K562 (cell line): ENCODE data around the gene TET2. TPM values are rescaled to one million over a fixed set of nuclear protein-coding genes. Genes with fewer than 3 reads are reported as not detected.

Experiments used
- CHD4 ChIP-seq: fragments of 200-600 bp; sonication (generic); IDR thresholded peaks from 3 replicates; pipeline ENCODE4 v1.6.1; 2012; ENCODE audit warnings: low read depth, mild to moderate bottlenecking, mixed read lengths, low read length, inconsistent platforms; ENCODE audit not compliant: insufficient read depth, insufficient replicate concordance, poor library complexity, severe bottlenecking
- HEY1 ChIP-seq: fragments of 250-450 bp; sonication (Bioruptor Pico); IDR thresholded peaks from 2 replicates; pipeline ENCODE4 v1.5.0; 2020; ENCODE audit warnings: mild to moderate bottlenecking, moderate library complexity, borderline replicate concordance
- SMAD4 ChIP-seq: fragments of 250-450 bp; sonication (Bioruptor Pico); conservative IDR thresholded peaks from 2 replicates; pipeline ENCODE4 v1.8.0; 2021; ENCODE audit warnings: inconsistent platforms, mild to moderate bottlenecking, moderate library complexity
- TAF1 ChIP-seq: IDR thresholded peaks from 2 replicates; pipeline ENCODE4 v1.6.1; 2011; ENCODE audit warnings: mild to moderate bottlenecking, low read length, moderate library complexity; ENCODE audit not compliant: insufficient read depth, control insufficient read depth, severe bottlenecking; ENCODE audit errors: extremely low read depth
- TRIM28 ChIP-seq: fragments of 450-650 bp; IDR thresholded peaks from 2 replicates; pipeline ENCODE4 v1.6.1; 2017
- ZNF561 ChIP-seq: fragments of 450-650 bp; formaldehyde crosslinking; conservative IDR thresholded peaks from 2 replicates; pipeline ENCODE4 v1.4.0; 2020; ENCODE audit warnings: mild to moderate bottlenecking, moderate library complexity
- polyA plus RNA-seq, 8 experiments: library from polyadenylated mRNA; depleted of rRNA in 4 of 8; stranded (reverse) in 5 of 8; unstranded in 3 of 8; fragments of >200 nt; fragmentation: Nextera tagmentation in 2 of 8; fragmentation: Illumina TruSeq in 1 of 8; extraction: Ambion mirVana in 2 of 8; extraction: Trizol in 1 of 8; gene quantifications; 2 replicates each; pipeline versions ENCODE4 v1.2.1 to v1.2.3, GENCODE V29; 2011 to 2014; ENCODE audit warnings: inconsistent platforms in 1 of 8, missing spikeins in 1 of 8
- total RNA-seq, 7 experiments: library from RNA; depleted of rRNA in 6 of 7; stranded (reverse); fragments of >200 nt in 6 of 7; fragmentation: Illumina TruSeq in 2 of 7; extraction: Trizol in 2 of 7; gene quantifications; 2 replicates each; pipeline versions ENCODE4 v1.2.1 to v1.2.3, GENCODE V29; 2011 to 2021; ENCODE audit warnings: low replicate concordance in 1 of 7
- TF ChIP-seq, protein P1 (sequence below): sonication (generic); formaldehyde crosslinking; IDR thresholded peaks from 2 replicates; pipeline ENCODE4 v1.8.0; 2023; ENCODE audit warnings: mild to moderate bottlenecking, missing genetic modification reagents
- TF ChIP-seq, protein P2 (sequence below): fragments of 450-650 bp; formaldehyde crosslinking; IDR thresholded peaks from 2 replicates; pipeline ENCODE4 v1.4.0; 2020; ENCODE audit warnings: mild to moderate bottlenecking, mixed read lengths
- TF ChIP-seq, protein P3 (sequence below): sonication (generic); formaldehyde crosslinking; IDR thresholded peaks from 2 replicates; pipeline ENCODE4 v1.8.0; 2022; ENCODE audit warnings: mild to moderate bottlenecking, low read depth, missing genetic modification reagents
- TF ChIP-seq, protein P4 (sequence below), 2 experiments: fragments of 450-650 bp in 1 of 2; sonication (generic) in 1 of 2; formaldehyde crosslinking in 1 of 2; IDR thresholded peaks; 2 replicates each; pipeline versions ENCODE4 v1.7.1 to v1.9.0; 2016 to 2022; ENCODE audit warnings: inconsistent platforms in 1 of 2, mild to moderate bottlenecking in 1 of 2, missing genetic modification reagents in 1 of 2

TET2 gene
- total and polyA plus RNA-seq, 9 of the 15 experiments (the other 6 are each of a cell fraction or from before 2014, with no cell fraction given) = 0.80 to 11.1 (median 4.9) TPM

DNA sequence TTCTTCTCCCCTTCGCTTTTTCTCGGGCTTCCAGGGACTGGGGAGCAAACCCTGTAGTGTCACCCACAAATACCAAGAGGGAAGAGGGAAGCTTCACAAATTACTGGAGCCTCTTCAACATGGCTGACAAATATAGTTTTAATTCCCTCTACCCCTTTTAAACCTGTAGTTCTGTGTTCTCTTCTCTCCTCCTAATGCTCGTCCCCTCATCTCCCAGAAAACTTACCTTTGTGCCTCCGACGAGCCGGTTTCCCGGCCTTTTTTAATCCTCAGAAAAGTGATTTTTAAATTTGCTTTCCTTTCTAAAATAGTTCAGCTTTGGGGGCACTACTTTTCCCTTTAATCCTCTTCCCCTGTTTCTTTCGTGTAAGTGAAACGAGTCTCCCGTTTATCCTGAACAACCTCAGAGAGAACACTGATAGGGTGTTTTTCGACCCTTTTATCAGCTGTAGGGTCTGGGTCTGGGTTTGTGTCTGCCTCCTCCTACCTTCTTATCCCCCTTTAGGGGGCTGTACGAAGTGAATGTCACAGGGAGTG, 408 bp downstream of the TET2 start (continued):
- TF ChIP-seq, protein P1, sequence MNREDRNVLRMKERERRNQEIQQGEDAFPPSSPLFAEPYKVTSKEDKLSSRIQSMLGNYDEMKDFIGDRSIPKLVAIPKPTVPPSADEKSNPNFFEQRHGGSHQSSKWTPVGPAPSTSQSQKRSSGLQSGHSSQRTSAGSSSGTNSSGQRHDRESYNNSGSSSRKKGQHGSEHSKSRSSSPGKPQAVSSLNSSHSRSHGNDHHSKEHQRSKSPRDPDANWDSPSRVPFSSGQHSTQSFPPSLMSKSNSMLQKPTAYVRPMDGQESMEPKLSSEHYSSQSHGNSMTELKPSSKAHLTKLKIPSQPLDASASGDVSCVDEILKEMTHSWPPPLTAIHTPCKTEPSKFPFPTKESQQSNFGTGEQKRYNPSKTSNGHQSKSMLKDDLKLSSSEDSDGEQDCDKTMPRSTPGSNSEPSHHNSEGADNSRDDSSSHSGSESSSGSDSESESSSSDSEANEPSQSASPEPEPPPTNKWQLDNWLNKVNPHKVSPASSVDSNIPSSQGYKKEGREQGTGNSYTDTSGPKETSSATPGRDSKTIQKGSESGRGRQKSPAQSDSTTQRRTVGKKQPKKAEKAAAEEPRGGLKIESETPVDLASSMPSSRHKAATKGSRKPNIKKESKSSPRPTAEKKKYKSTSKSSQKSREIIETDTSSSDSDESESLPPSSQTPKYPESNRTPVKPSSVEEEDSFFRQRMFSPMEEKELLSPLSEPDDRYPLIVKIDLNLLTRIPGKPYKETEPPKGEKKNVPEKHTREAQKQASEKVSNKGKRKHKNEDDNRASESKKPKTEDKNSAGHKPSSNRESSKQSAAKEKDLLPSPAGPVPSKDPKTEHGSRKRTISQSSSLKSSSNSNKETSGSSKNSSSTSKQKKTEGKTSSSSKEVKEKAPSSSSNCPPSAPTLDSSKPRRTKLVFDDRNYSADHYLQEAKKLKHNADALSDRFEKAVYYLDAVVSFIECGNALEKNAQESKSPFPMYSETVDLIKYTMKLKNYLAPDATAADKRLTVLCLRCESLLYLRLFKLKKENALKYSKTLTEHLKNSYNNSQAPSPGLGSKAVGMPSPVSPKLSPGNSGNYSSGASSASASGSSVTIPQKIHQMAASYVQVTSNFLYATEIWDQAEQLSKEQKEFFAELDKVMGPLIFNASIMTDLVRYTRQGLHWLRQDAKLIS (CRISPR knock-in tag) = peak; percentile 29; the same call in 1 of the 2 replicates
- TF ChIP-seq, protein P2, sequence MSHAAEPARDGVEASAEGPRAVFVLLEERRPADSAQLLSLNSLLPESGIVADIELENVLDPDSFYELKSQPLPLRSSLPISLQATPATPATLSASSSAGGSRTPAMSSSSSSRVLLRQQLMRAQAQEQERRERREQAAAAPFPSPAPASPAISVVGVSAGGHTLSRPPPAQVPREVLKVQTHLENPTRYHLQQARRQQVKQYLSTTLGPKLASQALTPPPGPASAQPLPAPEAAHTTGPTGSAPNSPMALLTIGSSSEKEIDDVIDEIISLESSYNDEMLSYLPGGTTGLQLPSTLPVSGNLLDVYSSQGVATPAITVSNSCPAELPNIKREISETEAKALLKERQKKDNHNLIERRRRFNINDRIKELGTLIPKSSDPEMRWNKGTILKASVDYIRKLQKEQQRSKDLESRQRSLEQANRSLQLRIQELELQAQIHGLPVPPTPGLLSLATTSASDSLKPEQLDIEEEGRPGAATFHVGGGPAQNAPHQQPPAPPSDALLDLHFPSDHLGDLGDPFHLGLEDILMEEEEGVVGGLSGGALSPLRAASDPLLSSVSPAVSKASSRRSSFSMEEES (CRISPR knock-in tag) = no peak
- TF ChIP-seq, protein P3, sequence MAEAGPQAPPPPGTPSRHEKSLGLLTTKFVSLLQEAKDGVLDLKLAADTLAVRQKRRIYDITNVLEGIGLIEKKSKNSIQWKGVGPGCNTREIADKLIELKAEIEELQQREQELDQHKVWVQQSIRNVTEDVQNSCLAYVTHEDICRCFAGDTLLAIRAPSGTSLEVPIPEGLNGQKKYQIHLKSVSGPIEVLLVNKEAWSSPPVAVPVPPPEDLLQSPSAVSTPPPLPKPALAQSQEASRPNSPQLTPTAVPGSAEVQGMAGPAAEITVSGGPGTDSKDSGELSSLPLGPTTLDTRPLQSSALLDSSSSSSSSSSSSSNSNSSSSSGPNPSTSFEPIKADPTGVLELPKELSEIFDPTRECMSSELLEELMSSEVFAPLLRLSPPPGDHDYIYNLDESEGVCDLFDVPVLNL (CRISPR knock-in tag) = no peak
- TF ChIP-seq CHD4 (no peak), ZNF561 (no peak), SMAD4 (CRISPR knock-in tag) (no peak), TRIM28 (no peak), TAF1 (peak; percentile 21), HEY1 (CRISPR knock-in tag) (no peak)
- TF ChIP-seq, protein P4, sequence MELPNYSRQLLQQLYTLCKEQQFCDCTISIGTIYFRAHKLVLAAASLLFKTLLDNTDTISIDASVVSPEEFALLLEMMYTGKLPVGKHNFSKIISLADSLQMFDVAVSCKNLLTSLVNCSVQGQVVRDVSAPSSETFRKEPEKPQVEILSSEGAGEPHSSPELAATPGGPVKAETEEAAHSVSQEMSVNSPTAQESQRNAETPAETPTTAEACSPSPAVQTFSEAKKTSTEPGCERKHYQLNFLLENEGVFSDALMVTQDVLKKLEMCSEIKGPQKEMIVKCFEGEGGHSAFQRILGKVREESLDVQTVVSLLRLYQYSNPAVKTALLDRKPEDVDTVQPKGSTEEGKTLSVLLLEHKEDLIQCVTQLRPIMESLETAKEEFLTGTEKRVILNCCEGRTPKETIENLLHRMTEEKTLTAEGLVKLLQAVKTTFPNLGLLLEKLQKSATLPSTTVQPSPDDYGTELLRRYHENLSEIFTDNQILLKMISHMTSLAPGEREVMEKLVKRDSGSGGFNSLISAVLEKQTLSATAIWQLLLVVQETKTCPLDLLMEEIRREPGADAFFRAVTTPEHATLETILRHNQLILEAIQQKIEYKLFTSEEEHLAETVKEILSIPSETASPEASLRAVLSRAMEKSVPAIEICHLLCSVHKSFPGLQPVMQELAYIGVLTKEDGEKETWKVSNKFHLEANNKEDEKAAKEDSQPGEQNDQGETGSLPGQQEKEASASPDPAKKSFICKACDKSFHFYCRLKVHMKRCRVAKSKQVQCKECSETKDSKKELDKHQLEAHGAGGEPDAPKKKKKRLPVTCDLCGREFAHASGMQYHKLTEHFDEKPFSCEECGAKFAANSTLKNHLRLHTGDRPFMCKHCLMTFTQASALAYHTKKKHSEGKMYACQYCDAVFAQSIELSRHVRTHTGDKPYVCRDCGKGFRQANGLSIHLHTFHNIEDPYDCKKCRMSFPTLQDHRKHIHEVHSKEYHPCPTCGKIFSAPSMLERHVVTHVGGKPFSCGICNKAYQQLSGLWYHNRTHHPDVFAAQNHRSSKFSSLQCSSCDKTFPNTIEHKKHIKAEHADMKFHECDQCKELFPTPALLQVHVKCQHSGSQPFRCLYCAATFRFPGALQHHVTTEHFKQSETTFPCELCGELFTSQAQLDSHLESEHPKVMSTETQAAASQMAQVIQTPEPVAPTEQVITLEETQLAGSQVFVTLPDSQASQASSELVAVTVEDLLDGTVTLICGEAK (IDR thresholded peaks at IDR 0.05) = peak; percentile 48; the same call in 1 of the 2 replicates
- TF ChIP-seq, protein P4 (CRISPR knock-in tag; IDR thresholded peaks at IDR 0.05) = no peak
